ENCODE data around the gene COG7.

- TF ChIP-seq ZBTB33 (IDR thresholded peaks at IDR 0.05; ENCODE audit: borderline replicate concordance, low read depth) (no peak), RFX5 (IDR thresholded peaks at IDR 0.05; ENCODE audit: low read length) (no peak), CTCF (IDR thresholded peaks at IDR 0.05) (no peak), SIN3A (IDR thresholded peaks at IDR 0.05; ENCODE audit: borderline replicate concordance, low read depth, low read length) (no peak), REST (IDR thresholded peaks at IDR 0.05; ENCODE audit: low read depth, low read length) (no peak), MXI1 (IDR thresholded peaks at IDR 0.05; ENCODE audit: low read depth, low read length) (no peak)
Measured at GRCh38 chr16:23408823-23409298, 44.1 kb downstream of the COG7 start.
